Endothelial cell of umbilical vein (primary cell): ENCODE measurements around the gene CRACR2B. TPM values are rescaled to one million over a fixed set of nuclear protein-coding genes. Genes with fewer than 3 reads are reported as not detected.

Experiments used
- BruUV-seq: library from RNA; stranded (reverse); fragments of 400-500 nt; replicated peaks from 2 replicates; lab custom pipeline; 2021; lab: Mats Ljungman, UMichigan
- CTCF ChIA-PET: fragments of 300-600, 350-600 bp; sonication (Branson Sonifier 250); formaldehyde crosslinking; loops from one replicate; lab custom pipeline; 2021; ENCODE audit warnings: antibody characterized with exemption, inconsistent platforms; lab: Charles Lee
- POLR2A ChIA-PET: fragments of 300-600, 350-600 bp; sonication (Branson Sonifier 250); formaldehyde crosslinking; loops from one replicate; lab custom pipeline; 2021; ENCODE audit warnings: antibody characterized with exemption, inconsistent platforms; lab: Charles Lee
- DNase-seq: peaks from one replicate; pipeline ENCODE4 v3.0.0-alpha.2; 2011; ENCODE audit warnings: low read depth, low spot score
- FAIRE-seq: peaks from 2 replicates; lab custom pipeline; 2011; peaks lifted over from hg19 to GRCh38; lab: Jason Lieb, UNC
- H2AFZ ChIP-seq: 2 replicates; pipeline ENCODE4 v1.6.0; 2012; ENCODE audit warnings: low read depth, low read length, control low read depth, inconsistent platforms
- H3K27ac ChIP-seq: 2 replicates; pipeline ENCODE4 v1.5.1; 2011; ENCODE audit warnings: low read depth, mild to moderate bottlenecking, control low read depth, low read length, moderate library complexity; ENCODE audit not compliant: insufficient read depth
- H3K27me3 ChIP-seq, 2 experiments: 2 replicates each; pipeline versions ENCODE4 v1.6.0 to v1.6.1; 2011; ENCODE audit warnings: low read length in 2 of 2, mixed read lengths in 1 of 2; ENCODE audit not compliant: control insufficient read depth in 2 of 2, insufficient read depth in 2 of 2
- H3K36me3 ChIP-seq, 2 experiments: 2 replicates in 1 of 2; 3 replicates in 1 of 2; pipeline ENCODE4 v1.5.1; 2011; ENCODE audit warnings: low read length in 2 of 2, mild to moderate bottlenecking in 1 of 2, moderate library complexity in 1 of 2; ENCODE audit not compliant: control insufficient read depth in 2 of 2, insufficient read depth in 2 of 2; ENCODE audit errors: extremely low read depth in 1 of 2
- H3K4me1 ChIP-seq: 3 replicates; pipeline ENCODE4 v1.5.1; 2011; ENCODE audit warnings: mild to moderate bottlenecking, low read length; ENCODE audit not compliant: control insufficient read depth, insufficient read depth; ENCODE audit errors: extremely low read depth
- H3K4me2 ChIP-seq: 2 replicates; pipeline ENCODE4 v1.6.1; 2011; ENCODE audit warnings: low read length, control low read depth, mixed read lengths; ENCODE audit not compliant: insufficient read depth
- H3K4me3 ChIP-seq, 3 experiments: fragments of 200-600 bp in 1 of 3; sonication (generic), shearing (Covaris generic) in 1 of 3; replicated peaks in 1 of 3; 2 replicates each; pipeline ENCODE4 v1.5.1; 2011 to 2016; ENCODE audit warnings: control low read depth in 3 of 3, low read length in 3 of 3, mild to moderate bottlenecking in 2 of 3, inconsistent platforms in 1 of 3, low read depth in 1 of 3, moderate library complexity in 1 of 3; ENCODE audit not compliant: insufficient read depth in 1 of 3
- H3K79me2 ChIP-seq: 2 replicates; pipeline ENCODE4 v1.6.0; 2012; ENCODE audit warnings: low read length, inconsistent platforms; ENCODE audit not compliant: control insufficient read depth, insufficient read depth
- H3K9ac ChIP-seq: replicated peaks from 2 replicates; pipeline ENCODE3; 2011; ENCODE audit warnings: low read length, control low read depth; ENCODE audit not compliant: insufficient read depth; ENCODE audit errors: extremely low read depth
- H3K9me1 ChIP-seq: replicated peaks from 3 replicates; pipeline ENCODE4 v1.6.0; 2011; ENCODE audit warnings: mild to moderate bottlenecking, low read length; ENCODE audit not compliant: control insufficient read depth, insufficient read depth; ENCODE audit errors: extremely low read depth
- H3K9me3 ChIP-seq: replicated peaks from 2 replicates; pipeline ENCODE4 v1.5.1; 2012; ENCODE audit warnings: low read length, inconsistent platforms; ENCODE audit not compliant: control insufficient read depth, insufficient read depth
- H4K20me1 ChIP-seq: replicated peaks from 2 replicates; pipeline ENCODE3; 2011; ENCODE audit warnings: mild to moderate bottlenecking, low read length; ENCODE audit not compliant: control insufficient read depth, insufficient read depth; ENCODE audit errors: extremely low read depth
- CTCF ChIP-seq, 2 donors: IDR thresholded peaks; 1 replicate in 1 of 2; 2 replicates in 1 of 2; pipeline ENCODE4 v1.5.1; 2011; ENCODE audit warnings: low read length in 2 of 2, mild to moderate bottlenecking in 2 of 2, moderate library complexity in 2 of 2, control low read depth in 1 of 2, inconsistent platforms in 1 of 2, low read depth in 1 of 2; ENCODE audit not compliant: insufficient read depth in 1 of 2; ENCODE audit errors: extremely low read depth in 1 of 2
- EZH2 ChIP-seq: IDR thresholded peaks from 2 replicates; pipeline ENCODE4 v1.6.1; 2012; ENCODE audit warnings: borderline replicate concordance, low read depth, mild to moderate bottlenecking, moderate library complexity, low read length, inconsistent platforms; ENCODE audit not compliant: severe bottlenecking
- FOS ChIP-seq: IDR thresholded peaks from 2 replicates; pipeline ENCODE4 v1.6.1; 2011; ENCODE audit warnings: mild to moderate bottlenecking, low read length, moderate library complexity, borderline replicate concordance; ENCODE audit not compliant: insufficient read depth
- GATA2 ChIP-seq: IDR thresholded peaks from 2 replicates; pipeline ENCODE4 v1.7.0; 2011; ENCODE audit warnings: low read depth, mild to moderate bottlenecking, moderate library complexity, mixed read lengths, low read length; ENCODE audit not compliant: insufficient read length, insufficient read depth
- JUN ChIP-seq: IDR thresholded peaks from 2 replicates; pipeline ENCODE4 v1.6.1; 2011; ENCODE audit warnings: borderline replicate concordance, low read depth; ENCODE audit not compliant: insufficient read length, insufficient read depth
- MYC ChIP-seq: IDR thresholded peaks from one replicate; pipeline ENCODE4 v1.6.1; 2011; ENCODE audit warnings: mild to moderate bottlenecking, low read depth, low read length
- POLR2A ChIP-seq: IDR thresholded peaks from 2 replicates; pipeline ENCODE4 v1.6.1; 2012; ENCODE audit warnings: low read depth, mild to moderate bottlenecking, control low read depth, low read length
- POLR2AphosphoS5 ChIP-seq: IDR thresholded peaks from 2 replicates; pipeline ENCODE4 v1.6.1; 2012; ENCODE audit warnings: low read depth, mild to moderate bottlenecking, control low read depth, low read length, moderate library complexity; ENCODE audit not compliant: insufficient read depth
- dilution Hi-C: fragments of 300-500 bp; cut with MboI; formaldehyde crosslinking; loops from one replicate; pipeline ENCODE4 v1.15.0; 2019; ENCODE audit warnings: low sequenced_read_pairs; ENCODE audit not compliant: extremely low pct_ligation_motif_present
- intact Hi-C: fragments of 100-400 bp; cut with micrococcal nuclease; formaldehyde crosslinking; loops from one replicate; pipeline ENCODE4 v1.10.0; 2022
- polyA plus RNA-seq, 4 experiments: library from polyadenylated mRNA; depleted of rRNA in 3 of 4; stranded (reverse) in 3 of 4; unstranded in 1 of 4; fragments of >200 nt; gene quantifications; 2 replicates each; pipeline versions ENCODE4 v1.2.1 to v1.2.3, GENCODE V29; 2011 to 2012; ENCODE audit warnings: missing spikeins in 1 of 4
- total RNA-seq: library from RNA; stranded (reverse); gene quantifications from 2 replicates; pipeline ENCODE4 v1.2.3, GENCODE V29; 2021
- TF ChIP-seq, protein P1 (sequence below): IDR thresholded peaks from 2 replicates; pipeline ENCODE4 v1.6.1; 2011; ENCODE audit not compliant: insufficient read depth, insufficient read length

Gene CRACR2B
- total and polyA plus RNA-seq, 2 donors (not counting 3 experiments of a cell fraction or from before 2014, with no cell fraction given): 8.4 to 9.3 TPM

DNA sequence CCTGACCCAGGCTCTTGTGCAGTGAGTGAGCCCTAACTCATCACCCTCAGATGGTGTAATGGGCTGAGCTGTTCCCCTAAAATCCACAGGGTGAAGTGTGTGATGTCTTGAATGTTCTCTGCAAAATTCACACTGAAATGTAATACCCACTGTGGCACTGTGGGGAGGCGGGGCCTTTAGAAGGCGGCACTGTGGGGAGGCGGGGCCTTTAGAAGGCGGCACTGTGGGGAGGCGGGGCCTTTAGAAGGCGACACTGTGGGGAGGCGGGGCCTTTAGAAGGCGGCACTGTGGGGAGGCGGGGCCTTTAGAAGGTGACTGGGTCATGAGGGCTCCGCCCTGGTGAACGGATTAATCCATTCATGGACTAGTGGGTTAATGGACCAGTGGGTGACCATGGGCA, 49.8 kb downstream of the CRACR2B start:
- no peaks in the 10 kb centered on the region for H3K27me3 ChIP-seq
- H4K20me1 ChIP-seq: no peaks in the 10 kb centered on the region
- no peak for FAIRE-seq
- no TSS peak for BruUV-seq
- CTCF ChIA-PET: interaction anchor here (1.4 kb wide), 1 partner anchor 29 kb away, joined by 4 read pairs; no protein-coding TSS in a partner anchor
- dilution Hi-C loops (no loop called here), intact Hi-C loops (no loop called here)
- H3K27ac ChIP-seq: no peak overlapping the region
- H3K79me2 ChIP-seq: no peaks in the 10 kb centered on the region
- no peak overlapping the region for H3K4me2 ChIP-seq
- H3K9me3 ChIP-seq: no peaks in the 10 kb centered on the region
- H3K9ac ChIP-seq: no peak overlapping the region
- POLR2A ChIA-PET: no interaction called here
- TF ChIP-seq GATA2 (no peak), POLR2AphosphoS5 (no peak), EZH2 (no peak), CTCF (IDR thresholded peaks at IDR 0.05; ENCODE audit: extremely low read depth in 1 of 2, insufficient read depth in 1 of 2, low read depth in 1 of 2, low read length in 2 of 2) (no peak), JUN (no peak), FOS (no peak), MYC (no peak), POLR2A (no peak)
- TF ChIP-seq, protein P1, sequence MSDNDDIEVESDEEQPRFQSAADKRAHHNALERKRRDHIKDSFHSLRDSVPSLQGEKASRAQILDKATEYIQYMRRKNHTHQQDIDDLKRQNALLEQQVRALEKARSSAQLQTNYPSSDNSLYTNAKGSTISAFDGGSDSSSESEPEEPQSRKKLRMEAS: no peak
- DNase-seq: no peak
- no peak overlapping the region for H2AFZ ChIP-seq
- no peaks in the 10 kb centered on the region for H3K4me1 ChIP-seq
- peaks cover 0 to 3% of the 10 kb centered on the region in 2 experiments for H3K36me3 ChIP-seq
- no peak overlapping the region for H3K4me3 ChIP-seq
- H3K9me1 ChIP-seq: no peaks in the 10 kb centered on the region
